SK-N-SH (cell line): Measurements from ENCODE around the gene SPRR1B. TPM values are rescaled to one million over a fixed set of nuclear protein-coding genes. Genes with fewer than 3 reads are reported as not detected.

Source experiments
- CTCF ChIA-PET: fragments of 300-600, 350-600 bp; formaldehyde crosslinking; extraction: SDS; loops from one replicate; lab custom pipeline; 2021; lab: Yijun Ruan, JAX
- POLR2A ChIA-PET: fragments of 350-600 bp; sonication (Branson Sonifier 250); formaldehyde crosslinking; extraction: SDS; loops from one replicate; lab custom pipeline; 2020; ENCODE audit warnings: antibody characterized with exemption, inconsistent platforms; lab: Yijun Ruan, JAX
- DNase-seq: peaks from one replicate; pipeline ENCODE4 v3.0.0; 2012
- H2AFZ ChIP-seq: fragments of 200-600 bp; sonication (generic); 2 replicates; pipeline ENCODE4 v1.8.1; 2016; ENCODE audit warnings: antibody characterized with exemption, mild to moderate bottlenecking, low read depth
- H3F3A ChIP-seq: fragments of 200-600 bp; sonication (generic); replicated peaks from 2 replicates; pipeline ENCODE3; 2016; ENCODE audit warnings: antibody characterized with exemption, mild to moderate bottlenecking; ENCODE audit not compliant: insufficient read depth
- H3K27ac ChIP-seq, 2 experiments: fragments of 200-500 bp in 1 of 2; fragments of 200-600 bp in 1 of 2; sonication (Bioruptor generic) in 1 of 2; sonication (generic), shearing (Covaris generic) in 1 of 2; 2 replicates each; pipeline versions ENCODE4 v1.5.1 to v1.6.1; 2014 to 2016; ENCODE audit warnings: low read depth in 2 of 2, inconsistent platforms in 1 of 2, low read length in 1 of 2, mild to moderate bottlenecking in 1 of 2, mixed read lengths in 1 of 2
- H3K27me3 ChIP-seq: fragments of 200-600 bp; sonication (generic), shearing (Covaris generic); 2 replicates; pipeline ENCODE4 v1.6.1; 2016; ENCODE audit warnings: mixed run types; ENCODE audit not compliant: insufficient read depth
- H3K36me3 ChIP-seq, 2 experiments: fragments of 200-500 bp in 1 of 2; fragments of 200-600 bp in 1 of 2; sonication (Bioruptor generic) in 1 of 2; sonication (generic) in 1 of 2; replicated peaks in 1 of 2; 2 replicates each; pipeline versions ENCODE3 to v1.5.1; 2014 to 2016; ENCODE audit warnings: low read length in 1 of 2, mild to moderate bottlenecking in 1 of 2; ENCODE audit not compliant: insufficient read depth in 2 of 2, control insufficient read depth in 1 of 2
- H3K4me1 ChIP-seq, 2 experiments: fragments of 200-500 bp in 1 of 2; fragments of 200-600 bp in 1 of 2; sonication (Bioruptor generic) in 1 of 2; sonication (generic), shearing (Covaris generic) in 1 of 2; 2 replicates each; pipeline versions ENCODE4 v1.5.1 to v1.6.1; 2014 to 2016; ENCODE audit warnings: low read depth in 1 of 2, low read length in 1 of 2, mixed run types in 1 of 2; ENCODE audit not compliant: insufficient read depth in 2 of 2, control insufficient read depth in 1 of 2
- H3K4me2 ChIP-seq: fragments of 200-600 bp; sonication (generic), shearing (Covaris generic); 2 replicates; pipeline ENCODE4 v1.6.1; 2017; ENCODE audit warnings: mixed run types
- H3K4me3 ChIP-seq, 2 experiments: fragments of 200-500 bp in 1 of 2; fragments of 200-600 bp in 1 of 2; sonication (Bioruptor generic) in 1 of 2; sonication (generic), shearing (Covaris generic) in 1 of 2; 2 replicates each; pipeline versions ENCODE4 v1.5.1 to v1.8.1; 2014 to 2016; ENCODE audit warnings: low read depth in 2 of 2, inconsistent platforms in 1 of 2, low read length in 1 of 2, mild to moderate bottlenecking in 1 of 2, mixed read lengths in 1 of 2, moderate library complexity in 1 of 2
- H3K79me2 ChIP-seq: fragments of 200-600 bp; sonication (generic); 2 replicates; pipeline ENCODE4 v1.8.1; 2017; ENCODE audit warnings: mild to moderate bottlenecking; ENCODE audit not compliant: insufficient read depth
- H3K9ac ChIP-seq: fragments of 200-600 bp; sonication (generic); 2 replicates; pipeline ENCODE4 v1.6.1; 2017; ENCODE audit warnings: mixed run types
- H3K9me2 ChIP-seq: fragments of 200-600 bp; sonication (generic); 2 replicates; pipeline ENCODE4 v1.6.1; 2017; ENCODE audit warnings: mixed run types
- H3K9me3 ChIP-seq: fragments of 200-600 bp; sonication (generic); 2 replicates; pipeline ENCODE4 v1.6.1; 2017; ENCODE audit warnings: mixed run types, mild to moderate bottlenecking, moderate library complexity
- H4K20me1 ChIP-seq: fragments of 200-600 bp; sonication (generic); 2 replicates; pipeline ENCODE4 v1.6.1; 2017; ENCODE audit warnings: mild to moderate bottlenecking, mixed run types; ENCODE audit not compliant: insufficient read depth
- ELF1 ChIP-seq: IDR thresholded peaks from 2 replicates; pipeline ENCODE4 v1.4.0; 2012
- EP300 ChIP-seq, 2 experiments: IDR thresholded peaks; 2 replicates each; pipeline versions ENCODE4 v1.4.0 to v1.6.1; 2012; ENCODE audit warnings: borderline replicate concordance in 1 of 2, low read depth in 1 of 2, low read length in 1 of 2
- FOXM1 ChIP-seq: IDR thresholded peaks from 2 replicates; pipeline ENCODE4 v1.4.0; 2012; ENCODE audit warnings: low read depth, mild to moderate bottlenecking
- GABPA ChIP-seq: IDR thresholded peaks from 2 replicates; pipeline ENCODE4 v1.4.0; 2012; ENCODE audit warnings: low read depth, mild to moderate bottlenecking
- MEF2A ChIP-seq: IDR thresholded peaks from 2 replicates; pipeline ENCODE4 v1.4.0; 2012; ENCODE audit warnings: low read depth, borderline replicate concordance
- NFIC ChIP-seq: IDR thresholded peaks from 2 replicates; pipeline ENCODE4 v1.4.0; 2012; ENCODE audit warnings: borderline replicate concordance
- POLR2AphosphoS5 ChIP-seq: IDR thresholded peaks from 2 replicates; pipeline ENCODE4 v1.6.1; 2012; ENCODE audit warnings: low read depth, low read length
- RAD21 ChIP-seq: IDR thresholded peaks from 2 replicates; pipeline ENCODE4 v1.6.1; 2012; ENCODE audit warnings: mild to moderate bottlenecking, low read length
- RCOR1 ChIP-seq: fragments of 150-350 bp; IDR thresholded peaks from 2 replicates; pipeline ENCODE4 v1.6.1; 2017; ENCODE audit warnings: antibody characterized with exemption, low read length
- RFX5 ChIP-seq: IDR thresholded peaks from 2 replicates; pipeline ENCODE4 v1.6.1; 2012; ENCODE audit warnings: mild to moderate bottlenecking, improper control_type of control experiment, low read length
- RXRA ChIP-seq: IDR thresholded peaks from 2 replicates; pipeline ENCODE4 v1.4.0; 2012; ENCODE audit warnings: low read depth, mild to moderate bottlenecking, borderline replicate concordance
- SIN3A ChIP-seq: IDR thresholded peaks from 2 replicates; pipeline ENCODE4 v1.6.1; 2012; ENCODE audit warnings: low read depth, mild to moderate bottlenecking, low read length, moderate library complexity, borderline replicate concordance
- TCF12 ChIP-seq: IDR thresholded peaks from 2 replicates; pipeline ENCODE4 v1.4.0; 2012
- TEAD4 ChIP-seq: IDR thresholded peaks from 2 replicates; pipeline ENCODE4 v1.4.0; 2012; ENCODE audit warnings: mild to moderate bottlenecking, borderline replicate concordance; ENCODE audit not compliant: insufficient read depth
- polyA plus RNA-seq, 3 experiments: library from polyadenylated mRNA; depleted of rRNA; stranded (reverse); fragments of >200 nt; gene quantifications; 2 replicates each; pipeline ENCODE4 v1.2.3, GENCODE V29; 2012
- TF ChIP-seq, protein P1 (sequence below): IDR thresholded peaks from 2 replicates; pipeline ENCODE4 v1.4.0; 2012; ENCODE audit warnings: low read depth, borderline replicate concordance
- TF ChIP-seq, protein P2 (sequence below): fragments of 150-350 bp; IDR thresholded peaks from 2 replicates; pipeline ENCODE4 v1.6.1; 2017; ENCODE audit warnings: antibody characterized with exemption, low read length, low read depth, borderline replicate concordance
- TF ChIP-seq, protein P3 (sequence below): IDR thresholded peaks from 2 replicates; pipeline ENCODE4 v1.6.1; 2012; ENCODE audit warnings: mild to moderate bottlenecking, low read depth, low read length, moderate library complexity

The SPRR1B gene, protein sequence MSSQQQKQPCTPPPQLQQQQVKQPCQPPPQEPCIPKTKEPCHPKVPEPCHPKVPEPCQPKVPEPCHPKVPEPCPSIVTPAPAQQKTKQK
- not detected in 2 replicates for polyA plus RNA-seq (2012; rRNA removed)
- polyA plus RNA-seq (2012; cell fraction: cytosol; rRNA removed), result not detected in 2 replicates
- not detected in 2 replicates for polyA plus RNA-seq (2012; cell fraction: nucleus; rRNA removed)

DNA sequence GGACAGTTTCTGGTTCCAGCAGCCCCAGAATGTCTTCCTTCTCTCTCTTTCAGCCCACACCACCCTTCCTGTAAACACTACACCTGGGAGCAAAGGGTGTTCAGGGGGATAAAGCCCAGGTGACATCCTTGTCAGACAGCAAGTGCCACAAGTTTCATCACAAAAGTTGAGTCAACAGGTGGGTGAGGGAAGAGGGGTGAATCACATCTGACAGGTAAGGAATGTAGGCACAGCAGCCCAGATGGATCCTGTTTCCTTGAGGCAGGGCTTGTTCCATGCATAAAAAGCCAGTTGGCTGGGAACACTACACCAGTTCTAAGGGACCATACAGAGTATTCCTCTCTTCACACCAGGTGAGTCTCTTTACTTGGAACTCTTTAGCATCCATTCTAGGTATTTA lies at the start of gene SPRR1B:
TSS of gene SPRR1B (plus strand) at position 309 of the 400 bp plus-strand sequence. CDS start 1,143 bp downstream, outside the sequence.
- POLR2A ChIA-PET, result no interaction called here
- Histone ChIP-seq H3K79me2 (no peaks in the 10 kb centered on the region), H3K36me3 (no peaks in the 10 kb centered on the region), H3K4me1 (no peaks in the 10 kb centered on the region), H3K4me3 (no peak within 1 kb of the TSS), H3F3A (no peaks in the 10 kb centered on the region), H3K9ac (no peak within 1 kb of the TSS), H3K9me2 (no peaks in the 10 kb centered on the region), H2AFZ (no peak within 1 kb of the TSS)
- TF ChIP-seq TCF12 (no peak), RFX5 (no peak), ELF1 (no peak), RCOR1 (no peak), NFIC (no peak), TEAD4 (no peak), MEF2A (no peak), SIN3A (no peak), RXRA (no peak), FOXM1 (no peak), EP300 (IDR thresholded peaks at IDR 0.05; ENCODE audit: borderline replicate concordance in 1 of 2, low read depth in 1 of 2, low read length in 1 of 2) (no peak), POLR2AphosphoS5 (no peak), RAD21 (no peak), GABPA (no peak)
- TF ChIP-seq, protein P1, sequence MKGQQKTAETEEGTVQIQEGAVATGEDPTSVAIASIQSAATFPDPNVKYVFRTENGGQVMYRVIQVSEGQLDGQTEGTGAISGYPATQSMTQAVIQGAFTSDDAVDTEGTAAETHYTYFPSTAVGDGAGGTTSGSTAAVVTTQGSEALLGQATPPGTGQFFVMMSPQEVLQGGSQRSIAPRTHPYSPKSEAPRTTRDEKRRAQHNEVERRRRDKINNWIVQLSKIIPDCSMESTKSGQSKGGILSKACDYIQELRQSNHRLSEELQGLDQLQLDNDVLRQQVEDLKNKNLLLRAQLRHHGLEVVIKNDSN, result no peak
- TF ChIP-seq, protein P2, sequence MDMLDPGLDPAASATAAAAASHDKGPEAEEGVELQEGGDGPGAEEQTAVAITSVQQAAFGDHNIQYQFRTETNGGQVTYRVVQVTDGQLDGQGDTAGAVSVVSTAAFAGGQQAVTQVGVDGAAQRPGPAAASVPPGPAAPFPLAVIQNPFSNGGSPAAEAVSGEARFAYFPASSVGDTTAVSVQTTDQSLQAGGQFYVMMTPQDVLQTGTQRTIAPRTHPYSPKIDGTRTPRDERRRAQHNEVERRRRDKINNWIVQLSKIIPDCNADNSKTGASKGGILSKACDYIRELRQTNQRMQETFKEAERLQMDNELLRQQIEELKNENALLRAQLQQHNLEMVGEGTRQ, result no peak
- TF ChIP-seq, protein P3, sequence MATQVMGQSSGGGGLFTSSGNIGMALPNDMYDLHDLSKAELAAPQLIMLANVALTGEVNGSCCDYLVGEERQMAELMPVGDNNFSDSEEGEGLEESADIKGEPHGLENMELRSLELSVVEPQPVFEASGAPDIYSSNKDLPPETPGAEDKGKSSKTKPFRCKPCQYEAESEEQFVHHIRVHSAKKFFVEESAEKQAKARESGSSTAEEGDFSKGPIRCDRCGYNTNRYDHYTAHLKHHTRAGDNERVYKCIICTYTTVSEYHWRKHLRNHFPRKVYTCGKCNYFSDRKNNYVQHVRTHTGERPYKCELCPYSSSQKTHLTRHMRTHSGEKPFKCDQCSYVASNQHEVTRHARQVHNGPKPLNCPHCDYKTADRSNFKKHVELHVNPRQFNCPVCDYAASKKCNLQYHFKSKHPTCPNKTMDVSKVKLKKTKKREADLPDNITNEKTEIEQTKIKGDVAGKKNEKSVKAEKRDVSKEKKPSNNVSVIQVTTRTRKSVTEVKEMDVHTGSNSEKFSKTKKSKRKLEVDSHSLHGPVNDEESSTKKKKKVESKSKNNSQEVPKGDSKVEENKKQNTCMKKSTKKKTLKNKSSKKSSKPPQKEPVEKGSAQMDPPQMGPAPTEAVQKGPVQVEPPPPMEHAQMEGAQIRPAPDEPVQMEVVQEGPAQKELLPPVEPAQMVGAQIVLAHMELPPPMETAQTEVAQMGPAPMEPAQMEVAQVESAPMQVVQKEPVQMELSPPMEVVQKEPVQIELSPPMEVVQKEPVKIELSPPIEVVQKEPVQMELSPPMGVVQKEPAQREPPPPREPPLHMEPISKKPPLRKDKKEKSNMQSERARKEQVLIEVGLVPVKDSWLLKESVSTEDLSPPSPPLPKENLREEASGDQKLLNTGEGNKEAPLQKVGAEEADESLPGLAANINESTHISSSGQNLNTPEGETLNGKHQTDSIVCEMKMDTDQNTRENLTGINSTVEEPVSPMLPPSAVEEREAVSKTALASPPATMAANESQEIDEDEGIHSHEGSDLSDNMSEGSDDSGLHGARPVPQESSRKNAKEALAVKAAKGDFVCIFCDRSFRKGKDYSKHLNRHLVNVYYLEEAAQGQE, result no peak
- TF ChIP-seq, all 33 proteins: peak for 0
- Histone ChIP-seq H3K27ac (no peak within 1 kb of the TSS), H3K27me3 (no peaks in the 10 kb centered on the region), H3K4me2 (no peak within 1 kb of the TSS), H3K9me3 (no peaks in the 10 kb centered on the region), H4K20me1 (no peaks in the 10 kb centered on the region)
- CTCF ChIA-PET, result no interaction called here
- no peak for DNase-seq
